A549 (cell line): Measurements from ENCODE around the gene GNAL. TPM values are rescaled to one million over a fixed set of nuclear protein-coding genes. Genes with fewer than 3 reads are reported as not detected.

Experiments used
- ATAC-seq, 2 experiments: fragments of 200-7000 bp in 1 of 2; fragments of >200 bp in 1 of 2; cut with Nextera tagmentation in 1 of 2; cut with Tn5 transposase in 1 of 2; 3 replicates each; pipeline versions ENCODE4 v1.8.0 to v1.9.1; 2018 to 2020; ENCODE audit warnings: mild to moderate bottlenecking in 1 of 2, moderate library complexity in 1 of 2
- CTCF ChIA-PET: fragments of 300-600 bp; sonication (Branson Sonifier 250); formaldehyde crosslinking; extraction: SDS; loops from one replicate; lab custom pipeline; 2021; ENCODE audit warnings: antibody characterized with exemption, inconsistent platforms; lab: Yijun Ruan, JAX
- POLR2A ChIA-PET: fragments of 350-600 bp; formaldehyde crosslinking; extraction: SDS; loops from one replicate; lab custom pipeline; 2021; ENCODE audit warnings: antibody characterized with exemption, inconsistent platforms; lab: Yijun Ruan, JAX
- DNase-seq, 2 experiments: peaks; one replicate each; pipeline versions ENCODE4 v3.0.0 to v3.0.0-alpha.2; 2011 to 2016; ENCODE audit warnings: low read depth in 1 of 2, low spot score in 1 of 2
- FAIRE-seq: peaks from 2 replicates; lab custom pipeline; 2011; peaks lifted over from hg19 to GRCh38; lab: Jason Lieb, UNC
- H3K27ac ChIP-seq, 2 experiments: fragments of >200 bp; sonication (Bioruptor Twin); formaldehyde crosslinking; 3 replicates each; pipeline ENCODE4 v1.5.1; 2016 to 2017
- H3K4me1 ChIP-seq: fragments of >200 bp; sonication (Bioruptor Twin); formaldehyde crosslinking; 3 replicates; pipeline ENCODE4 v1.6.1; 2016
- H3K4me2 ChIP-seq: fragments of >200 bp; sonication (Bioruptor Twin); formaldehyde crosslinking; 3 replicates; pipeline ENCODE4 v1.6.1; 2016
- H3K4me3 ChIP-seq: fragments of >200 bp; sonication (Bioruptor Twin); formaldehyde crosslinking; 3 replicates; pipeline ENCODE4 v1.5.1; 2016
- H3K9me3 ChIP-seq: fragments of >200 bp; sonication (Bioruptor Twin); formaldehyde crosslinking; 3 replicates; pipeline ENCODE4 v1.6.1; 2016
- BHLHE40 ChIP-seq: IDR thresholded peaks from 2 replicates; pipeline ENCODE4 v1.6.1; 2012; ENCODE audit warnings: low read depth, low read length, inconsistent platforms
- CBX2 ChIP-seq: fragments of 200-600 bp; sonication (generic); IDR thresholded peaks from 2 replicates; pipeline ENCODE4 v1.6.1; 2016; ENCODE audit warnings: low read depth, mild to moderate bottlenecking, borderline replicate concordance
- CHD2 ChIP-seq: fragments of 150-350 bp; IDR thresholded peaks from 2 replicates; pipeline ENCODE4 v1.6.1; 2014; ENCODE audit warnings: low read length; ENCODE audit not compliant: partially characterized antibody
- CHD4 ChIP-seq: fragments of 200-600 bp; sonication (generic); IDR thresholded peaks from 2 replicates; pipeline ENCODE4 v1.6.1; 2016; ENCODE audit warnings: antibody characterized with exemption, mild to moderate bottlenecking, borderline replicate concordance
- EHMT2 ChIP-seq: fragments of 200-600 bp; sonication (generic); IDR thresholded peaks from 2 replicates; pipeline ENCODE4 v1.6.1; 2016; ENCODE audit warnings: antibody characterized with exemption, low read depth, mild to moderate bottlenecking, moderate library complexity
- ELK1 ChIP-seq: fragments of 150-350 bp; IDR thresholded peaks from 2 replicates; pipeline ENCODE4 v1.6.1; 2014; ENCODE audit warnings: low read depth, mild to moderate bottlenecking, low read length
- EP300 ChIP-seq, 2 experiments: fragments of >200 bp; sonication (Bioruptor Twin); formaldehyde crosslinking; IDR thresholded peaks; 2 replicates in 1 of 2; 3 replicates in 1 of 2; pipeline ENCODE4 v1.6.1; 2016 to 2017
- FOSL2 ChIP-seq, 2 experiments: fragments of 450-650 bp in 1 of 2; fragments of >200 bp in 1 of 2; sonication (Bioruptor Twin) in 1 of 2; formaldehyde crosslinking; IDR thresholded peaks; 2 replicates each; pipeline versions ENCODE4 v1.5.0 to v1.6.1; 2016 to 2020; ENCODE audit warnings: mild to moderate bottlenecking in 1 of 2, moderate library complexity in 1 of 2
- FOXS1 ChIP-seq: fragments of 250-450 bp; sonication (Bioruptor Pico); IDR thresholded peaks from 2 replicates; pipeline ENCODE4 v1.5.0; 2020; ENCODE audit warnings: mild to moderate bottlenecking, moderate library complexity
- HDAC2 ChIP-seq: fragments of 200-600 bp; sonication (generic); IDR thresholded peaks from 2 replicates; pipeline ENCODE4 v1.6.1; 2016
- HEYL ChIP-seq: fragments of 250-450 bp; sonication (Bioruptor Pico); IDR thresholded peaks from 2 replicates; pipeline ENCODE4 v1.8.0; 2021; ENCODE audit warnings: mild to moderate bottlenecking, moderate library complexity
- HOXA7 ChIP-seq: fragments of 250-450 bp; sonication (Bioruptor Pico); IDR thresholded peaks from 2 replicates; pipeline ENCODE4 v1.5.0; 2020; ENCODE audit warnings: mild to moderate bottlenecking, moderate library complexity
- HOXB5 ChIP-seq: fragments of 250-450 bp; sonication (Bioruptor Pico); IDR thresholded peaks from 2 replicates; pipeline ENCODE4 v1.5.0; 2020; ENCODE audit warnings: mild to moderate bottlenecking, moderate library complexity
- JUNB ChIP-seq: fragments of >200 bp; sonication (Bioruptor Twin); formaldehyde crosslinking; IDR thresholded peaks from 2 replicates; pipeline ENCODE4 v1.6.1; 2016
- KDM5A ChIP-seq: fragments of 200-600 bp; sonication (generic); IDR thresholded peaks from 2 replicates; pipeline ENCODE4 v1.6.1; 2016; ENCODE audit warnings: antibody characterized with exemption, mild to moderate bottlenecking
- MAZ ChIP-seq: fragments of 150-350 bp; IDR thresholded peaks from 2 replicates; pipeline ENCODE4 v1.6.1; 2014; ENCODE audit warnings: antibody characterized with exemption, low read depth, low read length, borderline replicate concordance
- PHF8 ChIP-seq: fragments of 200-600 bp; sonication (generic); IDR thresholded peaks from 2 replicates; pipeline ENCODE4 v1.6.1; 2016; ENCODE audit warnings: low read depth, mild to moderate bottlenecking, antibody characterized with exemption, moderate library complexity, borderline replicate concordance
- POLR2A ChIP-seq: IDR thresholded peaks from 2 replicates; pipeline ENCODE4 v1.6.1; 2012; ENCODE audit warnings: mild to moderate bottlenecking, low read length
- RAD21 ChIP-seq, 2 experiments: fragments of >200 bp in 1 of 2; sonication (Bioruptor Twin) in 1 of 2; formaldehyde crosslinking in 1 of 2; IDR thresholded peaks in 1 of 2; conservative IDR thresholded peaks in 1 of 2; 2 replicates in 1 of 2; 3 replicates in 1 of 2; pipeline ENCODE4 v1.6.1; 2012 to 2018; ENCODE audit warnings: inconsistent platforms in 1 of 2
- RARB ChIP-seq: fragments of 250-450 bp; sonication (Bioruptor Pico); IDR thresholded peaks from 2 replicates; pipeline ENCODE4 v1.8.0; 2021; ENCODE audit warnings: mild to moderate bottlenecking, moderate library complexity
- RCOR1 ChIP-seq: fragments of 150-350 bp; IDR thresholded peaks from 2 replicates; pipeline ENCODE4 v1.6.1; 2014; ENCODE audit warnings: antibody characterized with exemption, low read length, low read depth
- REST ChIP-seq: fragments of 200-600 bp; sonication (generic); IDR thresholded peaks from 2 replicates; pipeline ENCODE4 v1.6.1; 2016; ENCODE audit warnings: antibody characterized with exemption, mild to moderate bottlenecking, moderate library complexity
- RNF2 ChIP-seq: fragments of 200-600 bp; sonication (generic); IDR thresholded peaks from 2 replicates; pipeline ENCODE4 v1.6.1; 2016; ENCODE audit warnings: low read depth, mild to moderate bottlenecking, antibody characterized with exemption, moderate library complexity, borderline replicate concordance
- ZC3H11A ChIP-seq: fragments of 450-650 bp; IDR thresholded peaks from 2 replicates; pipeline ENCODE4 v1.6.1; 2014; ENCODE audit warnings: antibody characterized with exemption, mild to moderate bottlenecking
- ZFP36 ChIP-seq: fragments of 450-650 bp; IDR thresholded peaks from 2 replicates; pipeline ENCODE4 v1.6.1; 2014; ENCODE audit warnings: borderline replicate concordance; ENCODE audit not compliant: partially characterized antibody
- WGBS: methylation state at CpG from one replicate; pipeline ENCODE4 v1.1.6; 2017; ENCODE audit errors: missing lambda C conversion rate; 5-methylcytosine and 5-hydroxymethylcytosine counted together
- polyA plus RNA-seq, 4 experiments: library from polyadenylated mRNA; depleted of rRNA in 3 of 4; stranded (reverse); fragments of >200 nt; fragmentation: RNase III in 1 of 4; extraction: RNeasy Plus Mini Kit Qiagen cat#74134 plus additional on column Dnase treatment in 1 of 4; gene quantifications; 2 replicates in 3 of 4; 3 replicates in 1 of 4; pipeline ENCODE4 v1.2.3, GENCODE V29; 2011 to 2017
- TF ChIP-seq, protein P1 (sequence below): fragments of 250-450 bp; sonication (Bioruptor Pico); IDR thresholded peaks from 2 replicates; pipeline ENCODE4 v1.5.0; 2020; ENCODE audit warnings: low read depth, mild to moderate bottlenecking, moderate library complexity
- TF ChIP-seq, protein P2 (sequence below): fragments of >200 bp; sonication (Bioruptor Twin); formaldehyde crosslinking; IDR thresholded peaks from 3 replicates; pipeline ENCODE4 v1.6.1; 2016
- TF ChIP-seq, protein P3 (sequence below): IDR thresholded peaks from 2 replicates; pipeline ENCODE4 v1.6.1; 2012

GNAL gene
- polyA plus RNA-seq, 2 of the 4 experiments (the other 2 are of a cell fraction): 5.1 to 12.9 TPM

GRCh38 chr18:11671156-11671555 lies 17.9 kb upstream of the GNAL start:
- 59% methylated on average over 8 of the region's 8 CpGs for WGBS
- POLR2A ChIA-PET: no interaction called here
- H3K4me3 ChIP-seq: no peak overlapping the region
- H3K9me3 ChIP-seq: no peaks in the 10 kb centered on the region
- no peaks in the 10 kb centered on the region for H3K4me1 ChIP-seq
- DNase-seq (no peak), FAIRE-seq (no peak), ATAC-seq (no peak)
- H3K27ac ChIP-seq: no peak overlapping the region
- CTCF ChIA-PET: interaction anchor here (1.5 to 2.8 kb wide), 2 partner anchors 8 to 15 kb away, joined by 3 to 13 read pairs; no protein-coding TSS in a partner anchor
- no peak overlapping the region for H3K4me2 ChIP-seq
- TF ChIP-seq, protein P1, sequence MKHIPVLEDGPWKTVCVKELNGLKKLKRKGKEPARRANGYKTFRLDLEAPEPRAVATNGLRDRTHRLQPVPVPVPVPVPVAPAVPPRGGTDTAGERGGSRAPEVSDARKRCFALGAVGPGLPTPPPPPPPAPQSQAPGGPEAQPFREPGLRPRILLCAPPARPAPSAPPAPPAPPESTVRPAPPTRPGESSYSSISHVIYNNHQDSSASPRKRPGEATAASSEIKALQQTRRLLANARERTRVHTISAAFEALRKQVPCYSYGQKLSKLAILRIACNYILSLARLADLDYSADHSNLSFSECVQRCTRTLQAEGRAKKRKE: no peak
- no peak for TF ChIP-seq RAD21 (conservative IDR thresholded peaks at IDR 0.05 in 1 of 2, IDR thresholded peaks at IDR 0.05 in 1 of 2)
- TF ChIP-seq, protein P2, sequence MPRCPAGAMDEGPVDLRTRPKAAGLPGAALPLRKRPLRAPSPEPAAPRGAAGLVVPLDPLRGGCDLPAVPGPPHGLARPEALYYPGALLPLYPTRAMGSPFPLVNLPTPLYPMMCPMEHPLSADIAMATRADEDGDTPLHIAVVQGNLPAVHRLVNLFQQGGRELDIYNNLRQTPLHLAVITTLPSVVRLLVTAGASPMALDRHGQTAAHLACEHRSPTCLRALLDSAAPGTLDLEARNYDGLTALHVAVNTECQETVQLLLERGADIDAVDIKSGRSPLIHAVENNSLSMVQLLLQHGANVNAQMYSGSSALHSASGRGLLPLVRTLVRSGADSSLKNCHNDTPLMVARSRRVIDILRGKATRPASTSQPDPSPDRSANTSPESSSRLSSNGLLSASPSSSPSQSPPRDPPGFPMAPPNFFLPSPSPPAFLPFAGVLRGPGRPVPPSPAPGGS: no peak
- no peak for TF ChIP-seq CBX2
- TF ChIP-seq EP300 (IDR thresholded peaks at IDR 0.05): no peak
- no peak for TF ChIP-seq CHD4
- TF ChIP-seq ELK1: no peak
- TF ChIP-seq FOXS1 (CRISPR knock-in tag): no peak
- no peak for TF ChIP-seq CHD2
- no peak for TF ChIP-seq KDM5A
- TF ChIP-seq HDAC2: no peak
- TF ChIP-seq POLR2A: no peak

DNA sequence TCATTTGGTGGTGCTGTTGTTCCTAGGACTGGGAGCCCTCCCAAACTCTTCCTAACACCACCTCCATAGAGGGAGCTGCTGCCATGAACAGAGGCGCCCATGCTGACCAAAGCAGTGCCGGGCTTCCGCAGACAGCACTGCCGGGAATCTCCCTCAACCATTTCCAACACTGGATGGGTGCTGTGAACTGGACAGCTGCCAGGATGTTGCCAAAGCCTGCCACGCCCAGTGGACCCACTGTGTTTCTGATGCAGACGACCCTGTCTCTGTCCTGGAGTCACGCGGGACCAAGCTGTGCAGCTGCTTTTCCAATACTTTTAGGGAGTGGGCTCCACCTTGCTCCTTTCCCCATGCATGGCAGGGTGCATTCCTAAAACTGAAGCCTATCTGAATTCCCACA lies 16.9 kb upstream of the GNAL start:
- Histone ChIP-seq H3K4me2 (no peak overlapping the region), H3K9me3 (no peaks in the 10 kb centered on the region), H3K4me3 (no peak overlapping the region), H3K4me1 (peaks cover 6% of the 10 kb centered on the region; the same call in 2 of the 3 replicates), H3K27ac (no peak overlapping the region)
- FAIRE-seq (no peak), DNase-seq (no peak), ATAC-seq (no peak)
- CTCF ChIA-PET: interaction anchor here (1.2 to 2.8 kb wide), 3 partner anchors 9 to 17 kb away, joined by 3 to 13 read pairs (median 3); no protein-coding TSS in a partner anchor
- POLR2A ChIA-PET: no interaction called here
- WGBS: 67% methylated on average over 5 of the region's 8 CpGs
- TF ChIP-seq MAZ: no peak
- TF ChIP-seq, protein P3, sequence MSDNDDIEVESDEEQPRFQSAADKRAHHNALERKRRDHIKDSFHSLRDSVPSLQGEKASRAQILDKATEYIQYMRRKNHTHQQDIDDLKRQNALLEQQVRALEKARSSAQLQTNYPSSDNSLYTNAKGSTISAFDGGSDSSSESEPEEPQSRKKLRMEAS: no peak
- TF ChIP-seq BHLHE40: no peak
- no peak for TF ChIP-seq HDAC2
- TF ChIP-seq RARB: no peak
- no peak for TF ChIP-seq ZC3H11A
- TF ChIP-seq FOXS1 (CRISPR knock-in tag): no peak
- no peak for TF ChIP-seq EHMT2
- no peak for TF ChIP-seq FOSL2 (IDR thresholded peaks at IDR 0.05)
- no peak for TF ChIP-seq FOSL2 (CRISPR knock-in tag; IDR thresholded peaks at IDR 0.05)
- no peak for TF ChIP-seq RNF2
- TF ChIP-seq CHD4: no peak
- TF ChIP-seq HOXA7 (CRISPR knock-in tag): no peak
- no peak for TF ChIP-seq JUNB
- TF ChIP-seq RCOR1: no peak
- TF ChIP-seq ZFP36: no peak
- TF ChIP-seq HOXB5 (CRISPR knock-in tag): no peak
- TF ChIP-seq REST: no peak
- TF ChIP-seq PHF8: no peak
- TF ChIP-seq HEYL: no peak
